IMR-90 (cell line): ENCODE results near the gene AURKA. TPM values are rescaled to one million over a fixed set of nuclear protein-coding genes. Genes with fewer than 3 reads are reported as not detected.
A peak's percentile ranks its signal among the peaks of the same experiment; 100 is the strongest.

Experiments used
- ATAC-seq: fragments of 200-7000 bp; cut with Tn5 transposase; 2 replicates; pipeline ENCODE4 v1.9.1; 2020; ENCODE audit warnings: low read depth, mild to moderate bottlenecking, moderate library complexity
- BruUV-seq: library from RNA; stranded (reverse); fragments of 400-500 nt; replicated peaks from 2 replicates; lab custom pipeline; 2021; lab: Mats Ljungman, UMichigan
- CTCF ChIA-PET: fragments of 300-600 bp; formaldehyde crosslinking; extraction: SDS; loops from one replicate; lab custom pipeline; 2021; ENCODE audit warnings: antibody characterized with exemption; lab: Yijun Ruan, JAX
- POLR2A ChIA-PET: fragments of 300-600 bp; sonication (Branson Sonifier 250); formaldehyde crosslinking; loops from one replicate; lab custom pipeline; 2022; ENCODE audit warnings: antibody characterized with exemption; ENCODE audit not compliant: unreplicated experiment; lab: Charles Lee
- DNase-seq: peaks from one replicate; pipeline ENCODE4 v3.0.0; 2013
- H2AFZ ChIP-seq: replicated peaks from 2 replicates; pipeline ENCODE3; 2013; ENCODE audit warnings: low read length, mild to moderate bottlenecking; ENCODE audit not compliant: poor library complexity
- H2AK5ac ChIP-seq: 2 replicates; pipeline ENCODE4 v1.6.1; 2013; ENCODE audit warnings: low read depth, low read length, inconsistent platforms
- H2AK9ac ChIP-seq: replicated peaks from 2 replicates; pipeline ENCODE3; 2013; ENCODE audit warnings: mild to moderate bottlenecking, low read depth, low read length, moderate library complexity; ENCODE audit not compliant: poor library complexity
- H2BK120ac ChIP-seq: 2 replicates; pipeline ENCODE4 v1.6.1; 2013; ENCODE audit warnings: low read depth, low read length, inconsistent platforms
- H2BK15ac ChIP-seq: 3 replicates; pipeline ENCODE4 v1.6.1; 2013; ENCODE audit warnings: low read depth, low read length, inconsistent platforms
- H2BK20ac ChIP-seq: 2 replicates; pipeline ENCODE4 v1.6.1; 2013; ENCODE audit warnings: low read depth, mild to moderate bottlenecking, inconsistent platforms, low read length, moderate library complexity
- H2BK5ac ChIP-seq: 2 replicates; pipeline ENCODE4 v1.6.1; 2013; ENCODE audit warnings: mild to moderate bottlenecking, low read depth, low read length, inconsistent platforms; ENCODE audit not compliant: poor library complexity, severe bottlenecking
- H3K14ac ChIP-seq: replicated peaks from 2 replicates; pipeline ENCODE4 v1.6.1; 2013; ENCODE audit warnings: low read depth, low read length, inconsistent platforms
- H3K18ac ChIP-seq: 2 replicates; pipeline ENCODE4 v1.6.1; 2013; ENCODE audit warnings: low read depth, low read length, control low read depth
- H3K23ac ChIP-seq: 2 replicates; pipeline ENCODE4 v1.6.1; 2013; ENCODE audit warnings: low read depth, low read length, inconsistent platforms
- H3K27ac ChIP-seq: 2 replicates; pipeline ENCODE4 v1.5.1; 2013; ENCODE audit warnings: mild to moderate bottlenecking, control low read depth, low read length; ENCODE audit not compliant: insufficient read depth
- H3K27me3 ChIP-seq: 2 replicates; pipeline ENCODE4 v1.6.1; 2013; ENCODE audit warnings: low read length; ENCODE audit not compliant: control insufficient read depth, insufficient read depth
- H3K36me3 ChIP-seq: 2 replicates; pipeline ENCODE4 v1.6.1; 2013; ENCODE audit warnings: low read length, mixed read lengths; ENCODE audit not compliant: control insufficient read depth, insufficient read depth
- H3K4ac ChIP-seq: 2 replicates; pipeline ENCODE4 v1.6.1; 2013; ENCODE audit warnings: low read depth, low read length, inconsistent platforms
- H3K4me1 ChIP-seq: 2 replicates; pipeline ENCODE4 v1.6.1; 2013; ENCODE audit warnings: low read length, mixed read lengths; ENCODE audit not compliant: control insufficient read depth, insufficient read depth
- H3K4me2 ChIP-seq: 2 replicates; pipeline ENCODE4 v1.6.1; 2013; ENCODE audit warnings: low read depth, mild to moderate bottlenecking, control low read depth, low read length, moderate library complexity
- H3K4me3 ChIP-seq: 2 replicates; pipeline ENCODE4 v1.5.1; 2013; ENCODE audit warnings: low read depth, mild to moderate bottlenecking, control low read depth, low read length, moderate library complexity; ENCODE audit not compliant: insufficient read depth
- H3K56ac ChIP-seq: 2 replicates; pipeline ENCODE4 v1.6.1; 2013; ENCODE audit warnings: low read length, inconsistent platforms; ENCODE audit not compliant: insufficient read depth; ENCODE audit errors: extremely low read depth
- H3K79me1 ChIP-seq, 2 experiments: 2 replicates each; pipeline ENCODE4 v1.6.1; 2013; ENCODE audit warnings: low read length in 2 of 2, inconsistent platforms in 1 of 2, low read depth in 1 of 2
- H3K9ac ChIP-seq: 2 replicates; pipeline ENCODE4 v1.6.1; 2013; ENCODE audit warnings: low read depth, low read length, control low read depth
- H3K9me1 ChIP-seq: 2 replicates; pipeline ENCODE4 v1.6.1; 2013; ENCODE audit warnings: low read length, inconsistent platforms; ENCODE audit not compliant: insufficient read depth
- H3K9me3 ChIP-seq: 2 replicates; pipeline ENCODE4 v1.6.1; 2013; ENCODE audit warnings: low read length; ENCODE audit not compliant: control insufficient read depth, insufficient read depth
- H4K20me1 ChIP-seq: 2 replicates; pipeline ENCODE4 v1.6.1; 2013; ENCODE audit warnings: low read length, inconsistent platforms; ENCODE audit not compliant: insufficient read depth
- H4K5ac ChIP-seq: 2 replicates; pipeline ENCODE4 v1.6.1; 2013; ENCODE audit warnings: mild to moderate bottlenecking, low read depth, low read length, control low read depth
- H4K8ac ChIP-seq, 2 experiments: 2 replicates each; pipeline ENCODE4 v1.6.1; 2013; ENCODE audit warnings: low read depth in 2 of 2, low read length in 2 of 2, control low read depth in 1 of 2, inconsistent platforms in 1 of 2
- H4K91ac ChIP-seq: 2 replicates; pipeline ENCODE4 v1.6.1; 2013; ENCODE audit warnings: low read depth, low read length, inconsistent platforms; ENCODE audit not compliant: insufficient read depth
- MAFK ChIP-seq: IDR thresholded peaks from 2 replicates; pipeline ENCODE4 v1.6.1; 2012; ENCODE audit warnings: low read depth, low read length, improper control_type of control experiment
- NFE2L2 ChIP-seq: fragments of 150-350 bp; IDR thresholded peaks from 2 replicates; pipeline ENCODE4 v1.6.1; 2016; ENCODE audit warnings: low read depth, mild to moderate bottlenecking, low read length
- WGBS, 2 experiments: methylation state at CpG; one replicate each; pipeline versions ENCODE4 v1.1.5 to v1.1.7; 2013; ENCODE audit warnings: missing lambda C conversion rate in 2 of 2; ENCODE audit not compliant: insufficient read length in 1 of 2; ENCODE audit errors: extremely low coverage in 2 of 2; 5-methylcytosine and 5-hydroxymethylcytosine counted together
- dilution Hi-C: fragments of 300-500 bp; cut with HindIII; formaldehyde crosslinking; loops from one replicate; pipeline ENCODE4 v1.14.3; 2018; ENCODE audit warnings: low sequenced_read_pairs; ENCODE audit not compliant: unreplicated experiment
- in situ Hi-C: fragments of 300-500 bp; cut with MboI; formaldehyde crosslinking; loops from 3 replicates; pipeline ENCODE4 v1.14.3; 2019; ENCODE audit warnings: low sequenced_read_pairs, inconsistent platforms, mixed read lengths
- intact Hi-C: fragments of 100-400 bp; cut with micrococcal nuclease; formaldehyde crosslinking; loops from 2 replicates; pipeline ENCODE4 v1.10.0; 2022
- polyA plus RNA-seq, 3 experiments: library from polyadenylated mRNA; depleted of rRNA; stranded (reverse); fragments of >200 nt; gene quantifications; 2 replicates each; pipeline ENCODE4 v1.2.3, GENCODE V29; 2012; ENCODE audit warnings: low replicate concordance in 1 of 3
- total RNA-seq: library from RNA; depleted of rRNA; stranded (reverse); fragments of >200 nt; gene quantifications from 2 replicates; pipeline ENCODE4 v1.2.3, GENCODE V29; 2012

Gene AURKA
- total and polyA plus RNA-seq, 2 of the 4 experiments (the other 2 are of a cell fraction), result 68.0 to 83.3 TPM

DNA sequence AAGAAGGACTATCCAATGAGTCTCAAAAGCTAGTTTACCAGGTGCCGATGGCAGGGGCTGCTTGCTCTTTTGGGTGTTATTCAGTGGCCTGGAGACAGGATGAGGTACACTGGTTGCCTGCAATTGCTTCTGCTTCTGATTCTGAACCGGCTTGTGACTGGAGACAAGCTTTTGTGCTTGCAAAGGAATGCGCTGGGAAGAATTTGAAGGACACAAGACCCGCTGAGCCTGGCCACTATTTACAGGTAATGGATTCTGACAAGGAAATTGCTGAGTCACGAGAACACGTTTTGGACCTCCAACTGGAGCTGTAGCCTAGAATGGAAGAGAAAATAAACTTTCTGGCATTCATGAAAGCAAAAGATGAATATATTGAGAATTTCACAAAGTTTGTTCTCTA is 5.8 kb downstream of the AURKA start:
- H3K4me3 ChIP-seq, result no peak overlapping the region
- H3K9ac ChIP-seq, result no peak overlapping the region
- in situ Hi-C loops, result loop anchor here (25.0 kb wide), 1 partner anchor 976 kb away; the partner anchor contains the start of gene RAE1
- no peak overlapping the region for H3K27ac ChIP-seq
- peaks cover 19% of the 10 kb centered on the region for H3K36me3 ChIP-seq
- no peak overlapping the region for H2AK9ac ChIP-seq
- ATAC-seq (no peak), DNase-seq (no peak)
- H3K4me2 ChIP-seq, result no peak overlapping the region
- no peak overlapping the region for H3K23ac ChIP-seq
- no peak overlapping the region for H3K14ac ChIP-seq
- no peak overlapping the region for H2BK15ac ChIP-seq
- BruUV-seq, result no TSS peak
- H4K20me1 ChIP-seq, result no peaks in the 10 kb centered on the region; the same call in none of the 2 replicates
- dilution Hi-C loops, result no loop called here
- intact Hi-C loops, result no loop called here
- no peak overlapping the region for H3K56ac ChIP-seq
- no peak overlapping the region for H2BK120ac ChIP-seq
- peaks cover 2% of the 10 kb centered on the region; the same call in 1 of the 2 replicates for H3K4me1 ChIP-seq
- H2BK20ac ChIP-seq, result no peak overlapping the region
- no peak overlapping the region for H4K91ac ChIP-seq
- H3K9me3 ChIP-seq, result no peaks in the 10 kb centered on the region
- CTCF ChIA-PET, result interaction anchor here (0.7 kb wide), 1 partner anchor 12 kb away, joined by 4 read pairs; no protein-coding TSS in a partner anchor
- H3K27me3 ChIP-seq, result no peaks in the 10 kb centered on the region
- TF ChIP-seq MAFK (no peak), NFE2L2 (peak; percentile 82)
- no peak overlapping the region for H2BK5ac ChIP-seq
- H3K4ac ChIP-seq, result no peak overlapping the region
- WGBS, 2 experiments, result 91% methylated on average over 5 of the region's 6 CpGs; no CpG with 5 or more reads in 1 of the 2 experiments
- H3K9me1 ChIP-seq, result peaks cover 17% of the 10 kb centered on the region
- no peak overlapping the region for H4K8ac ChIP-seq
- H2AK5ac ChIP-seq, result no peak overlapping the region
- H2AFZ ChIP-seq, result no peak overlapping the region
- POLR2A ChIA-PET, result no interaction called here
- no peak overlapping the region for H3K18ac ChIP-seq
- no peak overlapping the region for H4K5ac ChIP-seq
- peaks cover 48 to 60% of the 10 kb centered on the region in 2 experiments for H3K79me1 ChIP-seq
